Epithelial cell of proximal tubule (primary cell): ENCODE data around the gene CCDC73. TPM values are rescaled to one million over a fixed set of nuclear protein-coding genes. Genes with fewer than 3 reads are reported as not detected.
A peak's percentile ranks its signal among the peaks of the same experiment; 100 is the strongest.

ENCODE experiments used
- DNase-seq: peaks from one replicate; pipeline ENCODE4 v3.0.0-alpha.2; 2011; ENCODE audit warnings: low read depth
- H3K4me3 ChIP-seq: 2 replicates; pipeline ENCODE4 v1.5.1; 2011; ENCODE audit warnings: low read depth, mild to moderate bottlenecking, low read length
- total RNA-seq: library from RNA; depleted of rRNA; stranded (reverse); fragments of >200 nt; gene quantifications from 2 replicates; pipeline ENCODE4 v1.2.3, GENCODE V29; 2015
- TF ChIP-seq, protein P1 (sequence below): conservative IDR thresholded peaks from 2 replicates; pipeline ENCODE4 v1.5.1; 2012; ENCODE audit warnings: low read depth, mild to moderate bottlenecking, low read length

The CCDC73 gene
- total RNA-seq, 1 donor from 2014 or later, result not detected

- no peak overlapping the region for H3K4me3 ChIP-seq
- TF ChIP-seq, protein P1, sequence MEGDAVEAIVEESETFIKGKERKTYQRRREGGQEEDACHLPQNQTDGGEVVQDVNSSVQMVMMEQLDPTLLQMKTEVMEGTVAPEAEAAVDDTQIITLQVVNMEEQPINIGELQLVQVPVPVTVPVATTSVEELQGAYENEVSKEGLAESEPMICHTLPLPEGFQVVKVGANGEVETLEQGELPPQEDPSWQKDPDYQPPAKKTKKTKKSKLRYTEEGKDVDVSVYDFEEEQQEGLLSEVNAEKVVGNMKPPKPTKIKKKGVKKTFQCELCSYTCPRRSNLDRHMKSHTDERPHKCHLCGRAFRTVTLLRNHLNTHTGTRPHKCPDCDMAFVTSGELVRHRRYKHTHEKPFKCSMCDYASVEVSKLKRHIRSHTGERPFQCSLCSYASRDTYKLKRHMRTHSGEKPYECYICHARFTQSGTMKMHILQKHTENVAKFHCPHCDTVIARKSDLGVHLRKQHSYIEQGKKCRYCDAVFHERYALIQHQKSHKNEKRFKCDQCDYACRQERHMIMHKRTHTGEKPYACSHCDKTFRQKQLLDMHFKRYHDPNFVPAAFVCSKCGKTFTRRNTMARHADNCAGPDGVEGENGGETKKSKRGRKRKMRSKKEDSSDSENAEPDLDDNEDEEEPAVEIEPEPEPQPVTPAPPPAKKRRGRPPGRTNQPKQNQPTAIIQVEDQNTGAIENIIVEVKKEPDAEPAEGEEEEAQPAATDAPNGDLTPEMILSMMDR, result no peak
- DNase-seq, result no peak
Measured at GRCh38 chr11:32796425-32796824, 2.0 kb upstream of the CCDC73 start.

GRCh38 chr11:32792948-32793475 lies 1.4 kb downstream of the CCDC73 start:
- TF ChIP-seq, protein P1, result peak; percentile 75
- peak overlapping the region; percentile 42 for H3K4me3 ChIP-seq
- no peak for DNase-seq

GRCh38 chr11:32792111-32792947 lies 2.1 kb downstream of the CCDC73 start:
- peak overlapping the region; percentile 42 for H3K4me3 ChIP-seq
- TF ChIP-seq, protein P1, result no peak
- no peak for DNase-seq

- DNase-seq, result no peak
- TF ChIP-seq, protein P1, result no peak
- H3K4me3 ChIP-seq, result no peak overlapping the region
Measured at GRCh38 chr11:32790916-32791315, 3.5 kb downstream of the CCDC73 start.

- no peak overlapping the region for H3K4me3 ChIP-seq
- DNase-seq, result no peak
- TF ChIP-seq, protein P1, result no peak
Measured at GRCh38 chr11:32786811-32787210, 7.7 kb downstream of the CCDC73 start.

GRCh38 chr11:32785262-32785661 lies 9.2 kb downstream of the CCDC73 start:
- H3K4me3 ChIP-seq, result no peak overlapping the region
- TF ChIP-seq, protein P1, result no peak
- DNase-seq, result no peak
